Measurements from ENCODE around the gene DYSF.

The DYSF gene

GRCh38 chr2:71614976-71615766 lies 161.8 kb downstream of the DYSF start:
- DNase-seq (ENCODE audit: low read depth in 2 of 2), result no peak

- no peak for DNase-seq (ENCODE audit: low read depth in 2 of 2)
Measured at GRCh38 chr2:71615767-71616730, 162.7 kb downstream of the DYSF start.

GRCh38 chr2:71617266-71617665 lies 163.9 kb downstream of the DYSF start:
- DNase-seq (ENCODE audit: low read depth in 2 of 2), result no peak

GRCh38 chr2:71618327-71619113 lies 165.2 kb downstream of the DYSF start:
- no peak for DNase-seq (ENCODE audit: low read depth in 2 of 2)

GRCh38 chr2:71619230-71619741 lies 165.9 kb downstream of the DYSF start:
- no peak for DNase-seq (ENCODE audit: low read depth in 2 of 2)

- DNase-seq (ENCODE audit: low read depth in 2 of 2), result no peak
Measured at GRCh38 chr2:71620116-71620515, 166.8 kb downstream of the DYSF start.

- no peak for DNase-seq (ENCODE audit: low read depth in 2 of 2)
Measured at GRCh38 chr2:71620851-71621251, 167.5 kb downstream of the DYSF start.

GRCh38 chr2:71629273-71629672 lies 175.9 kb downstream of the DYSF start:
- DNase-seq (ENCODE audit: low read depth in 2 of 2), result no peak

- no peak for DNase-seq (ENCODE audit: low read depth in 2 of 2)
Measured at GRCh38 chr2:71629771-71630453, 176.6 kb downstream of the DYSF start.

- DNase-seq (ENCODE audit: low read depth in 2 of 2), result no peak
Measured at GRCh38 chr2:71630454-71631328, 177.3 kb downstream of the DYSF start.

GRCh38 chr2:71631411-71631931 lies 178.1 kb downstream of the DYSF start:
- DNase-seq (ENCODE audit: low read depth in 2 of 2), result no peak

GRCh38 chr2:71633086-71633485 lies 179.7 kb downstream of the DYSF start:
- no peak for DNase-seq (ENCODE audit: low read depth in 2 of 2)

GRCh38 chr2:71634567-71634966 lies 181.2 kb downstream of the DYSF start:
- DNase-seq (ENCODE audit: low read depth in 2 of 2), result no peak

- DNase-seq (ENCODE audit: low read depth in 2 of 2), result no peak
Measured at GRCh38 chr2:71635798-71636197, 182.4 kb downstream of the DYSF start.

GRCh38 chr2:71637168-71637567 lies 183.8 kb downstream of the DYSF start:
- DNase-seq (ENCODE audit: low read depth in 2 of 2), result no peak

GRCh38 chr2:71637736-71638135 lies 184.4 kb downstream of the DYSF start:
- DNase-seq (ENCODE audit: low read depth in 2 of 2), result no peak

GRCh38 chr2:71639735-71640134 lies 186.4 kb downstream of the DYSF start:
- no peak for DNase-seq (ENCODE audit: low read depth in 2 of 2)

GRCh38 chr2:71640489-71640888 lies 187.1 kb downstream of the DYSF start:
- no peak for DNase-seq (ENCODE audit: low read depth in 2 of 2)

- no peak for DNase-seq (ENCODE audit: low read depth in 2 of 2)
Measured at GRCh38 chr2:71643674-71644357, 190.5 kb downstream of the DYSF start.
